HL-60 (cell line): ENCODE results near the gene KRT4.

Source experiments
- DNase-seq, 2 experiments: peaks; one replicate each; pipeline ENCODE4 v3.0.0-alpha.2; 2010 to 2020; ENCODE audit warnings: low read depth in 1 of 2, low spot score in 1 of 2
- H3K27ac ChIP-seq: fragments of 250-450 bp; sonication (Bioruptor Pico); replicated peaks from 2 replicates; pipeline ENCODE4 v1.5.1; 2020; ENCODE audit warnings: mild to moderate bottlenecking, moderate library complexity
- H3K27me3 ChIP-seq: fragments of 250-450 bp; sonication (Bioruptor Pico); 2 replicates; pipeline ENCODE4 v1.5.1; 2021; ENCODE audit warnings: mild to moderate bottlenecking, moderate library complexity; ENCODE audit not compliant: insufficient read depth, poor library complexity, severe bottlenecking
- H3K4me3 ChIP-seq: replicated peaks from 2 replicates; pipeline ENCODE4 v1.5.1; 2011; ENCODE audit warnings: mild to moderate bottlenecking, control low read depth, low read length; ENCODE audit not compliant: insufficient read depth
- CTCF ChIP-seq: IDR thresholded peaks from one replicate; pipeline ENCODE4 v1.5.1; 2011; ENCODE audit warnings: low read length, control low read depth, inconsistent platforms; ENCODE audit not compliant: insufficient read depth
- GABPA ChIP-seq: IDR thresholded peaks from 2 replicates; pipeline ENCODE4 v1.6.1; 2012; ENCODE audit warnings: low read depth
- POLR2AphosphoS5 ChIP-seq: IDR thresholded peaks from 2 replicates; pipeline ENCODE4 v1.6.1; 2012; ENCODE audit warnings: low read depth
- REST ChIP-seq: IDR thresholded peaks from 2 replicates; pipeline ENCODE4 v1.6.1; 2012; ENCODE audit warnings: low read depth; ENCODE audit not compliant: insufficient replicate concordance
- SPI1 ChIP-seq: IDR thresholded peaks from 2 replicates; pipeline ENCODE4 v1.6.1; 2012; ENCODE audit warnings: low read depth, mild to moderate bottlenecking, borderline replicate concordance

Gene KRT4

GRCh38 chr12:52806821-52807543 lies 6.9 kb downstream of the KRT4 start:
- no peak overlapping the region for H3K27ac ChIP-seq
- no peak overlapping the region for H3K4me3 ChIP-seq
- H3K27me3 ChIP-seq = no peaks in the 10 kb centered on the region
- no peak for DNase-seq
- no peak for TF ChIP-seq POLR2AphosphoS5
- TF ChIP-seq GABPA = no peak
- TF ChIP-seq SPI1 = no peak
- TF ChIP-seq CTCF = no peak
- no peak for TF ChIP-seq REST

GRCh38 chr12:52806169-52806811 lies 7.6 kb downstream of the KRT4 start:
- H3K4me3 ChIP-seq = no peak overlapping the region
- no peak for TF ChIP-seq GABPA
- no peak for TF ChIP-seq SPI1
- no peak for TF ChIP-seq POLR2AphosphoS5
- TF ChIP-seq CTCF = no peak
- no peak for TF ChIP-seq REST
- DNase-seq = no peak
- no peak overlapping the region for H3K27ac ChIP-seq
- no peaks in the 10 kb centered on the region for H3K27me3 ChIP-seq

DNA sequence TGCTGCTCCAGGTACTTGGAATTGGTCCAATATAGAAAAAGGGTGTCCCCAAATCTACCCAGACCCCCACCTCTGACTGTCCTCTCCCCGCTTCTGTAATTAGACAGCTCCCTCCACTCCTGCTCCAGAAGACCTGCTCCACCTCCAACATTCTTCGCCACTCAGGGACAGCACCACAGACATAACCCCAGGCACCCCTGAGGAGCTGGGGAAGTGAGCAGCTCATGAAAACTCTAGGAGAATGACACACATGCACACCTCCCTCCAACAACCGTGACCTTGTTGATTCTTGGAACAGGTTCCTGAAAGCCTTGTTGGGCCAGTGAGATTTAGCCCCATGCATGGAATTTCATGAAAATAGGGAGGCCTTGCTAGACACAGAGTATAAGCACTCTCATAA lies 8.2 kb downstream of the KRT4 start:
- DNase-seq = no peak
- Histone ChIP-seq H3K4me3 (no peak overlapping the region), H3K27me3 (no peaks in the 10 kb centered on the region), H3K27ac (no peak overlapping the region)
- TF ChIP-seq POLR2AphosphoS5 (no peak), SPI1 (no peak), REST (no peak)
